PFSK-1 (cell line): ENCODE measurements around the gene ARHGAP11A.

ENCODE experiments used
- FOXP2 ChIP-seq: optimal IDR thresholded peaks from 2 replicates; pipeline ENCODE3; 2011; ENCODE audit warnings: borderline replicate concordance, control low read depth, inconsistent platforms; ENCODE audit not compliant: insufficient read depth; ENCODE audit errors: extremely low read length, extremely low read depth
- POLR2AphosphoS5 ChIP-seq: IDR thresholded peaks from 2 replicates; pipeline ENCODE4 v1.6.1; 2012; ENCODE audit warnings: low read depth, mild to moderate bottlenecking, control low read depth, low read length, moderate library complexity
- SIN3A ChIP-seq: IDR thresholded peaks from 2 replicates; pipeline ENCODE4 v1.6.1; 2012; ENCODE audit warnings: mild to moderate bottlenecking, low read length, moderate library complexity, borderline replicate concordance; ENCODE audit not compliant: insufficient read depth
- TAF1 ChIP-seq: IDR thresholded peaks from 2 replicates; pipeline ENCODE4 v1.6.1; 2012; ENCODE audit warnings: low read length, control low read depth, borderline replicate concordance; ENCODE audit not compliant: insufficient read depth
- TF ChIP-seq, protein P1 (sequence below), 2 experiments: IDR thresholded peaks; 2 replicates each; pipeline versions ENCODE4 v1.6.1 to v1.8.0; 2011 to 2012; ENCODE audit warnings: low read depth in 2 of 2, low read length in 2 of 2, control low read depth in 1 of 2, inconsistent platforms in 1 of 2, mild to moderate bottlenecking in 1 of 2, moderate library complexity in 1 of 2; ENCODE audit not compliant: insufficient read depth in 1 of 2

ARHGAP11A gene

DNA sequence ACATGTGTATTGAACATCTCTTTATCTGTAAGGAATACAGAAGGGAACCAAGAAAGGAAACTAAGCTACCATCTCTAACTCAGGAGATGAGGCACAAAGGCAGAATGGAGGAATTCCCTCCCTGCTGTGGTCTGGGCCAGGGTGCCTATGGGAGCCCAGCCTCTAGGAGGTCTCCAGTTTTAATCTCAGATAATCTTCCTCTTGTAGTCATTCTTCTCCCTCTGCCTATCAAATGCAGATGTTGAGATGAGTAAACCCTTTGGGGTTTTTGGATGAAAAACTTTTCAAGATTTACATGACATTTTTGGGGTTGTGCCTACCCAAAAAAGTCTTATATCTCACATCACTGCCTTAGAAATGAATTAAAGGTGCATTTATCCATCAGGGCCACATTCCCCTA, 49.5 kb downstream of the ARHGAP11A start:
- TF ChIP-seq POLR2AphosphoS5 (no peak), SIN3A (no peak)
- TF ChIP-seq, protein P1, sequence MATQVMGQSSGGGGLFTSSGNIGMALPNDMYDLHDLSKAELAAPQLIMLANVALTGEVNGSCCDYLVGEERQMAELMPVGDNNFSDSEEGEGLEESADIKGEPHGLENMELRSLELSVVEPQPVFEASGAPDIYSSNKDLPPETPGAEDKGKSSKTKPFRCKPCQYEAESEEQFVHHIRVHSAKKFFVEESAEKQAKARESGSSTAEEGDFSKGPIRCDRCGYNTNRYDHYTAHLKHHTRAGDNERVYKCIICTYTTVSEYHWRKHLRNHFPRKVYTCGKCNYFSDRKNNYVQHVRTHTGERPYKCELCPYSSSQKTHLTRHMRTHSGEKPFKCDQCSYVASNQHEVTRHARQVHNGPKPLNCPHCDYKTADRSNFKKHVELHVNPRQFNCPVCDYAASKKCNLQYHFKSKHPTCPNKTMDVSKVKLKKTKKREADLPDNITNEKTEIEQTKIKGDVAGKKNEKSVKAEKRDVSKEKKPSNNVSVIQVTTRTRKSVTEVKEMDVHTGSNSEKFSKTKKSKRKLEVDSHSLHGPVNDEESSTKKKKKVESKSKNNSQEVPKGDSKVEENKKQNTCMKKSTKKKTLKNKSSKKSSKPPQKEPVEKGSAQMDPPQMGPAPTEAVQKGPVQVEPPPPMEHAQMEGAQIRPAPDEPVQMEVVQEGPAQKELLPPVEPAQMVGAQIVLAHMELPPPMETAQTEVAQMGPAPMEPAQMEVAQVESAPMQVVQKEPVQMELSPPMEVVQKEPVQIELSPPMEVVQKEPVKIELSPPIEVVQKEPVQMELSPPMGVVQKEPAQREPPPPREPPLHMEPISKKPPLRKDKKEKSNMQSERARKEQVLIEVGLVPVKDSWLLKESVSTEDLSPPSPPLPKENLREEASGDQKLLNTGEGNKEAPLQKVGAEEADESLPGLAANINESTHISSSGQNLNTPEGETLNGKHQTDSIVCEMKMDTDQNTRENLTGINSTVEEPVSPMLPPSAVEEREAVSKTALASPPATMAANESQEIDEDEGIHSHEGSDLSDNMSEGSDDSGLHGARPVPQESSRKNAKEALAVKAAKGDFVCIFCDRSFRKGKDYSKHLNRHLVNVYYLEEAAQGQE (IDR thresholded peaks at IDR 0.05; ENCODE audit: insufficient read depth in 1 of 2, low read depth in 2 of 2, low read length in 2 of 2) = no peak

DNA sequence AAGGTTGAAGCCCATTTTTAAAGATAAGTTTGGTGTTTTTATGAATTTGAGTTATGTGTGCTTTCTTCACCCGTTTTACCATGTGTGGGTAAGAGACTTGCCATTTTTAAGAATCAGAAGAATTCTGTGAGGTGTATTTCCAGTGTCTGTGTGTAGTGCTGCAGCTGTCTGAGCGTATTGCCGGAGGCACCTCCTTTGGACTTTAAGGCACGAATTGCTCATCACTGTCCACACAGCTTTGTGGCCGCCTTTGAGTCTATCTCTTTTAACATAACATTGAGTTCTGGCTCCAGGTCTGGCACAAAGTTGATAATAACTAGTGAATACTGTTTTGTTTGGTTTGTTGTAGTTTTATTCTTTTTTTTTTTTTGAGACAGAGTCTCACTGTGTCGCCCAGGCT, 52.0 kb downstream of the ARHGAP11A start:
- TF ChIP-seq POLR2AphosphoS5 (no peak), SIN3A (no peak), TAF1 (no peak), FOXP2 (no peak)
- TF ChIP-seq, protein P1 (IDR thresholded peaks at IDR 0.05; ENCODE audit: insufficient read depth in 1 of 2, low read depth in 2 of 2, low read length in 2 of 2) = no peak

DNA sequence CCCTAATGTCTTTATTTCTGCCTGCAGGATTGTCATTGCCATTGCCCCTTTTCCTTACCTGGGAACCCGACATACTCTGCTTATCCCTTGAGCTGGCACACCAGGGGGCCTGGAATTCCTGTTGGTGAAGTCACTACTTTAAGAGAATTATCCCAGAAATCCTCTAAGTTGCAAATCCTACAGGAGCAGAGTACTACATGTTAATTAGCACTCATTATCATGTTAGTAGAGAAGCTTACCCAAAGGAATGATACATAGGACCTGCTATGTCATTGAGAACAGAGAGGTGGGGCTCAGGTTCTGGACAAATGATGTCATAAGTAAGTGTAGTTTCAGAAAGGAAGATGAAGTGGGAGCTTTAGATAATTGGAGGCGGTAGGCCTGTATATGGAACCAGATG, 53.6 kb downstream of the ARHGAP11A start:
- TF ChIP-seq, protein P1 (IDR thresholded peaks at IDR 0.05; ENCODE audit: insufficient read depth in 1 of 2, low read depth in 2 of 2, low read length in 2 of 2) = no peak

DNA sequence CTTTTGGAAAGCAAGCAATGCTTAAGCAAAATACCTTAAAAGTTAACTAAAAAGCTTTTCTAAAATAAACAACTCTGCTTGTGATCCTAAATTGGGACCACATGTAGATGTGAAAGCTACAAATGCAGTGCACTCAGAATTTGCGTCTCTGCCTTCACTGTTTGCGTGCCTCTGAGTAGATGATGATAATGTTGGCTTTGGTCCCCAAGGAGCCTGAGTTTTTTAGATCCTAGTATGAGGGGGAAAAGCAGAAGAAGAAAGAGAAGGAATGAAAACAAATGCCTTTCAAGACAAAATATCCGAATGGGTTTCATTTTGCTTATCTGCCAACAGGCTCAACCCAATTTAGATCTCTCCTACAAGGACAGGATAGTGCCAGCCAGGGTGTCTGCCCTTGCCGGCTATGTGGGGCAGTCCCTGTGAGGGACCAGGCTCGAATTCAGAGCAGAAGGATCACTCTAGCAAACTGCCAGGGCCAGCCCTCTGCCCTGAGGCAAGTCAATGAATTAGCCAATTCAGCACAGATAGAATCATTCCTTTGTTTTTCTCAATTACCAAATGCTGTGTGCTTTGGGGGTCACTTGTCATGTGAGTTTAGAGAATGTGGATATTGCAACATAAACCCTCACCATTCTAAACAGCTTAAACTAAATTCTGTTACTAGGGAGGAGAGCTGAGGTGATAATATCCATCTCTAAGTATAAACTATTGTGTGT, 54.8 kb downstream of the ARHGAP11A start:
- TF ChIP-seq FOXP2 = no peak
- TF ChIP-seq TAF1 = 0 out of 2 replicates have a peak, but pooled peaks have one; percentile 13
- no peak for TF ChIP-seq POLR2AphosphoS5
- TF ChIP-seq SIN3A = no peak

DNA sequence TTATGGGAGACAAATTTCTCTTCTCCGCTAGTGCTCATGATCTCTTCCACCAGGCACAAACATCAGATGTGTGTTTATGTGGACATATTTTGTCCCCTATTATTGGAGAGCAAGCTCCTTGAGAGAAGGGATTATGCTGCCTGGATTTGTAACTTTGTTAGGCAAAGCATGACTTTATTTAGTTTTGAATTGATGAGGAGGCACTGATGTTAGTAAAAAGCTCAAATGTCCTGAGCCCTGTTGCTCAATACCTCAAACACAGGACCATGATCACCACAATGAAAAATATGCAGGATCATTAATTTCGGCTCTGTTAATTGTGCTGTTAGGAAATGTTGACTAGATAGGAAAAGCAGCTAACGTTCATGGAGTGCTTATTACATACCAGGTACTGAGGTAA, 55.3 kb downstream of the ARHGAP11A start:
- TF ChIP-seq POLR2AphosphoS5 = no peak
- TF ChIP-seq SIN3A = no peak

DNA sequence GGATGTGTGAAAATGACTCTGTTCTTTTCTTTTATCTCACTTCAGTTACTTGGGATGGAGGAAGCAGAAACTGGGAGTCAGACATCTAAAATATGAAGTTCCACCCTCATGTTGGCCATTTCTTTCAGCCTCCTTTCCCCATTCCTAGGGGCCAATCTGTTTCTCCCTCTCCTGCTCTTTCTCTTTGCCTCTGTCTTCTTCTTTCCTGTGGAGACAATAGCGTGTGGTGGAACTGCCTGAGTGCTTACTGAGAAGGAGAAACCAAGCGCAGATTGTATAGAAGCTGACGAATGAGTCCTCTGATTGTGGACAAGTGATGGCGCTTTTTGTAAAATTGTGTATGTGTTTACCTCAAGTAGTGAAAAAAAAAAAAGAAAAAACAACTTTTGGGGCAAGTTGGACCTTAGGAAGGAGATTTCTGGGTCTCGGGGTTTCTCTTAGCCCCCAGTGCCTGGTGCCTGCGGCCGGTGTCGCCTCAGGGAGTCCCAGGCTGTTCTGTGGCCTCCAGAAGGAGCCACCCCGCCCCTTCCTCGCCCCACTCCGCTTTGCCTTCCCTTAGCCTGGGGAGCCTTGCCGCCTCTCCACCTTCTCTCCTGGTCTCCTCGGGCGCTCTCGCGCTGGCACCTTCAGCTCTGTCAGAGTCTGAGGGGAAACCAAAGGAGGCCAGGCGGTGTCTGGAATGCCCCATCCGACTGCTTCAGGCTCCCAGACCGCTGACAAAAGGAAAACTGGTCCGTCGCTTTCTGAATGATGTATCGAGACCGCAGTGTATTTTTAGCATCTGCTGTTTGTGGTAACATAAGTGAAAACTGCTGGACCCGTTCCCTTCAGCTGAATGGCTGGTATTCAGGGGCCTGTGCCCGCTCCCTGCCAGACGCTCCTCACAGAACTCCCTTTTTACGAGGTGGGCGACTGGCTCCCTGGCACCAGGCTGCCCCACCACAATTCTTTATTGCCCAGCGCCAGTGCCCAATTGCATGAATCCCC, 56.3 kb downstream of the ARHGAP11A start:
- TF ChIP-seq SIN3A = no peak
- TF ChIP-seq FOXP2 = no peak
- TF ChIP-seq POLR2AphosphoS5 = no peak
- TF ChIP-seq, protein P1 (IDR thresholded peaks at IDR 0.05; ENCODE audit: insufficient read depth in 1 of 2, low read depth in 2 of 2, low read length in 2 of 2) = no peak
- TF ChIP-seq TAF1 = no peak
